Fibroblast of mammary gland (primary cell): ENCODE measurements around the gene NRXN3.

Experiments used
- DNase-seq: peaks from one replicate; pipeline ENCODE4 v3.0.0-alpha.2; 2010; ENCODE audit warnings: low read depth
- H3K4me3 ChIP-seq: 2 replicates; pipeline ENCODE4 v1.5.1; 2011; ENCODE audit warnings: low read depth, mild to moderate bottlenecking, low read length, moderate library complexity; ENCODE audit not compliant: control insufficient read depth
- CTCF ChIP-seq: conservative IDR thresholded peaks from 2 replicates; pipeline ENCODE4 v1.5.1; 2011; ENCODE audit warnings: low read depth, low read length, inconsistent platforms; ENCODE audit not compliant: control insufficient read depth, insufficient read depth

The NRXN3 gene

GRCh38 chr14:78172428-78172827, 2.3 kb downstream of the NRXN3 start:
- no peak overlapping the region for H3K4me3 ChIP-seq
- no peak for TF ChIP-seq CTCF
- no peak for DNase-seq

DNA sequence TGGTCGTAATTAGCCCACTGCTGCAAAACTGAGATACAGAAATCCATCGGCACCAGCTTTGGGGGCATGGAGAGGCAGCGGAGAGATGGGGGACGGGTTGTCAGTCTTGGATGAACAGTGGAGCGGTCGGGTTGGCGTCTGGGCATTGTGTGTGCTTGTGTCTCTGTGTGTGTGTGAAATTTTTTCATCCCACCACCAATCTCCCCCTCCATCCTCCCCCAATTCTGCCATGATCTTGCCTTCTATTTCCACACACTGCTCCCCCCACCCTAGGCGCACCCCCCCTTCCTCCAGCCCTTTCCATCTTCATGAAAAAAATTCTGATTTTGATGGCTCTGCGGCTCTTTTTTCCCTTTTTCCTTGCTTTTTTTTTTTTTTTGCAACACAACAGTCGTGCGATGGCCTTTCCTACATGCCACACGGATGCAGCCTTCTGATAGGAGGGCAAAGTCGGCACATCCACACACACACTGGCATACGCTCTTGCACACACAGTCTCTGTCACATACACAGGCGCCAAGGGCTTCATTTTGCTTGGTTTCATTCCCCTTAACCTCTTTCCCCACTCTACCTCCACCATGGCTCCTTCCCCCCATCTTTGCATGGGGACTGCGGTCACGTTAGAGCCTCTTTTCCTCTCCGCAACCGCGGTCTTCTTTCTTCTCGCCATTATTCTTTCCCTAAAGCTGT, 3.3 kb downstream of the NRXN3 start:
- no peak for DNase-seq
- TF ChIP-seq CTCF, result no peak
- no peak overlapping the region for H3K4me3 ChIP-seq

DNA sequence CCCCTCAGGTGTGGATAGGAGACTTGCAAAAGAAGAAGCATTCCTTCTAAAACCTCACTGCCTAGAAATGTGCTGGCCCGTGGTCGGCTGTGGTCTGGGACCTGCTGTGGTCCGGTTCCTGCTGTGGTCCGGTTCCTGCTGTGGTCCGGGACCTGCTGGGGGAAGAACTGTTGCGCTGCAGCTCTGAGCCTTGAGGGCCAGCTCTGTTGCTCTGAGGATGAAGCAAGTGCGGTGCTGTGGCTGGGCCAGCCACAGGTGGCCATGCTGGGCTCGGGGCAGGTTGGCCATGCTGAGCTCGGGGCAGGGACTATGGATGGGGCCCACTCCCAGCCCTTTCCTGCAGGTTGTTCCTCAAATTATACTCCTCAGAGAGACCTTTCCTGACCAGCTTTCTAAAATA, 5.2 kb downstream of the NRXN3 start:
- TF ChIP-seq CTCF, result no peak
- no peak for DNase-seq

GRCh38 chr14:78178071-78178470, 7.9 kb downstream of the NRXN3 start:
- no peak for TF ChIP-seq CTCF
- DNase-seq, result no peak
- H3K4me3 ChIP-seq, result no peak overlapping the region

More for the DNA sequence above, 5.2 kb downstream of the NRXN3 start:
- H3K4me3 ChIP-seq, result no peak overlapping the region

DNA sequence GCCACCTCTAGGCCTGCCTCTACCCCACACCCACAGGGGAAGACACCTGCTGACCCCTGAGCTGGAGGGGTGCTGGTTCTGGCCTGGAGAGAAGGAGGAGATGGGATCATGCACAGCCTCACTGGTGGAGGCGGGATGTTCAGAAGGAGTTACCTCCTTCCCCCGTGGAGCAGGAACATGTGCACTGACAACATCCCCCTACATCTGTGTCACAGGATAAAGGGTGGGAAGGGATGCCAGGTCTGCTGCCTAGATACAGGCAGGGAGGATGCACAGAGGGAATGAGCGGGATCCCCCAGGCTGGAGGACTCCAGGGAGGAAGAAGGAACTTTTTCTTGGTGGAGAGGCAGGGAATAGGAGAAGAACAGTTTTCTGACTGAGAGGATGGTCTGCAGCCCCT, 8.8 kb downstream of the NRXN3 start:
- no peak for DNase-seq
- no peak for TF ChIP-seq CTCF
- no peak overlapping the region for H3K4me3 ChIP-seq

GRCh38 chr14:78181270-78181669, 11.1 kb downstream of the NRXN3 start:
- no peak for TF ChIP-seq CTCF
- DNase-seq, result no peak
- H3K4me3 ChIP-seq, result no peak overlapping the region

- TF ChIP-seq CTCF, result no peak
- no peak overlapping the region for H3K4me3 ChIP-seq
- no peak for DNase-seq
Measured at GRCh38 chr14:78182722-78183121, 12.5 kb downstream of the NRXN3 start.
